DOHH2 (cell line): ENCODE measurements around the gene PIAS2.
"Not testable (repeated sequence)": the region's sequence is repeated elsewhere in the genome, so short reads cannot be mapped to it uniquely, and the experiment has no call there.

Experiments
- EZH2phosphoT487 ChIP-seq: fragments of 200-600 bp; sonication (generic); IDR thresholded peaks from 2 replicates; pipeline ENCODE4 v1.6.1; 2017; ENCODE audit warnings: borderline replicate concordance, mild to moderate bottlenecking, antibody characterized with exemption, low read length, moderate library complexity, mixed read lengths
- TF ChIP-seq, protein P1 (sequence below): fragments of 200-600 bp; sonication (generic); IDR thresholded peaks from one replicate; pipeline ENCODE4 v1.5.1; 2014; ENCODE audit warnings: antibody characterized with exemption, mild to moderate bottlenecking, low read depth, low read length; ENCODE audit not compliant: poor library complexity, severe bottlenecking

DNA sequence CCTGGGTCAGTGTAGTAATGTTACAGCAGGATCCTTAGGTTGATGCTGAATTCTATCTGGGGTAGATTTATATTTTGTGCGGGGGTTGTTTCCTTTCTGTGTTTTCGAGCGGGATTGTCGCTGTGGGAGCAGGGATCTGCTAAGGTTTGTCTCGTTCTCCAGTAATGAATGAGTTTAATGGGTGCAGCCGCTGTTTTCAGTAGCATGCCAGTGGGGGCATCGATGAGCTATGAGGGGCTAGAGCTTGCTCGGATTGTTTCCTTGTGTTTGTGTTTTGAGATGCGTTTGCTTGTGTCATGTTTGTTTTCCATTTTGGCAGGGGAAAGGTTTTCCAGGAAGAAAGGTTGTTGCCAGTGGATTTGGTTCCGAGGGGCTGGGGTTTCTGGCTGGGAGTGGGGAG, 49.0 kb upstream of the PIAS2 start:
- TF ChIP-seq, protein P1, sequence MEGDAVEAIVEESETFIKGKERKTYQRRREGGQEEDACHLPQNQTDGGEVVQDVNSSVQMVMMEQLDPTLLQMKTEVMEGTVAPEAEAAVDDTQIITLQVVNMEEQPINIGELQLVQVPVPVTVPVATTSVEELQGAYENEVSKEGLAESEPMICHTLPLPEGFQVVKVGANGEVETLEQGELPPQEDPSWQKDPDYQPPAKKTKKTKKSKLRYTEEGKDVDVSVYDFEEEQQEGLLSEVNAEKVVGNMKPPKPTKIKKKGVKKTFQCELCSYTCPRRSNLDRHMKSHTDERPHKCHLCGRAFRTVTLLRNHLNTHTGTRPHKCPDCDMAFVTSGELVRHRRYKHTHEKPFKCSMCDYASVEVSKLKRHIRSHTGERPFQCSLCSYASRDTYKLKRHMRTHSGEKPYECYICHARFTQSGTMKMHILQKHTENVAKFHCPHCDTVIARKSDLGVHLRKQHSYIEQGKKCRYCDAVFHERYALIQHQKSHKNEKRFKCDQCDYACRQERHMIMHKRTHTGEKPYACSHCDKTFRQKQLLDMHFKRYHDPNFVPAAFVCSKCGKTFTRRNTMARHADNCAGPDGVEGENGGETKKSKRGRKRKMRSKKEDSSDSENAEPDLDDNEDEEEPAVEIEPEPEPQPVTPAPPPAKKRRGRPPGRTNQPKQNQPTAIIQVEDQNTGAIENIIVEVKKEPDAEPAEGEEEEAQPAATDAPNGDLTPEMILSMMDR, result not testable (repeated sequence)
- not testable (repeated sequence) for TF ChIP-seq EZH2phosphoT487
